OCI-LY3 (cell line): ENCODE data around the gene NARF.

Experiments
- CTCF ChIP-seq: fragments of 200-600, 300-600 bp; sonication (generic); IDR thresholded peaks from 2 replicates; pipeline ENCODE4 v1.5.1; 2014; ENCODE audit warnings: antibody characterized with exemption, low read length, low read depth
- EZH2phosphoT487 ChIP-seq: fragments of 200-600 bp; shearing (Covaris generic); IDR thresholded peaks from 2 replicates; pipeline ENCODE4 v1.6.1; 2018; ENCODE audit warnings: antibody characterized with exemption, mixed run types, low read depth

DNA sequence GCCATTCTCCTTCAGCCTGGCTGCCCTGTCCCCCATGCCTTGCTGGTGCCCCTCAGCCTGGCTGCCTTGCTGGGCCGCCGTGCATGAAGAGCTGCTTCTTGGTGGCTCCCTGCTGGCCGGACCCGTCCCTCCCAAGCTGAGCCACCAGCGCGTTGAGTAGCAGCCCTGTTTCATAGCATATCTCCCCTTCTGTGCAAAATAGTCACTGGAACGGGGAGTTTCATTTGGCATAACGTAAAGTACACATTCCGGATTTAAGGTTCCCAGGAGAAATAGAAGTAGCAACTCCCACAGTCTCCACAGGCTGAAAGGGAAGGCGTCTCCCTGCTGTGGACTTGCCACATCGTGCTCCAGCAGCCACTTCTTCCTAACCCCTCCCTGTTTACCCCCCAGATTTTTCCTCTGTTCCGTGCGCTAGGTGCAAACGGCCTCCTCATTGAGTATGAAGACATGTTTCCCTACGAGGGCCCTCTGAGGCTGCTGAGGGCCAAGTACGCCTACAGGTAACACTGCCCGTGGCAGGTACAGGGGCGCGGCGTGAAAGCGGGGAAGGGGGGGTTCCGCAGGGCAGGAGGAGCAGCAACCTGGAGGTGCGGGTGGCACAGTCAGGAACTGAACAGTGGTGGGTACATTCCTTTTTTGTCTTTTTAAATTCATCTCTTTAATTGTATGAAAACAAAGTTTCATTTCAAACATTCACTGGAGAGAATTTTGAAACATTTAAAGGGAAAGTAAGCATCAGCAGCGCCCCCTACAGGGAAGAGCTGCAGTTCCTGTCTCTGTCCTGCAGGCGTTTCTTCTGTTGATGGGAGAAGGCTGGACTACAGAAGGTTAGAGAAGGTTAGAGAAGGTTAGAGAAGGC is 34.3 kb upstream of the NARF start:
- TF ChIP-seq CTCF (peak; percentile 84), EZH2phosphoT487 (no peak)
